H9 (cell line): ENCODE results near the gene TYW1. TPM values are rescaled to one million over a fixed set of nuclear protein-coding genes. Genes with fewer than 3 reads are reported as not detected.
"Not testable (repeated sequence)": the region's sequence is repeated elsewhere in the genome, so short reads cannot be mapped to it uniquely, and the experiment has no call there.

Experiments used
- DNase-seq: peaks from one replicate; pipeline ENCODE4 v3.0.0-alpha.2; 2017
- H2AFZ ChIP-seq: one replicate; pipeline ENCODE4 v1.6.1; 2013; ENCODE audit warnings: mild to moderate bottlenecking, low read length, control low read depth, moderate library complexity
- H2AK5ac ChIP-seq: 2 replicates; pipeline ENCODE4 v1.6.1; 2013; ENCODE audit warnings: low read length, control low read depth, mixed read lengths; ENCODE audit not compliant: insufficient read length
- H2BK120ac ChIP-seq: one replicate; pipeline ENCODE4 v1.6.1; 2013; ENCODE audit warnings: low read depth, mild to moderate bottlenecking, low read length, control low read depth, inconsistent platforms; ENCODE audit not compliant: poor library complexity, severe bottlenecking
- H2BK12ac ChIP-seq: 2 replicates; pipeline ENCODE4 v1.6.1; 2013; ENCODE audit warnings: low read length, control low read depth, mixed read lengths, low read depth; ENCODE audit not compliant: insufficient read length
- H2BK15ac ChIP-seq: 2 replicates; pipeline ENCODE4 v1.6.1; 2013; ENCODE audit warnings: low read depth, low read length, control low read depth
- H2BK20ac ChIP-seq: one replicate; pipeline ENCODE4 v1.6.1; 2013; ENCODE audit warnings: low read depth, mild to moderate bottlenecking, low read length, control low read depth, inconsistent platforms; ENCODE audit not compliant: poor library complexity, severe bottlenecking
- H2BK5ac ChIP-seq: 2 replicates; pipeline ENCODE4 v1.6.1; 2013; ENCODE audit warnings: low read length, control low read depth, mixed read lengths; ENCODE audit not compliant: insufficient read length
- H3K14ac ChIP-seq: 2 replicates; pipeline ENCODE4 v1.6.1; 2013; ENCODE audit warnings: low read length, control low read depth; ENCODE audit not compliant: insufficient read depth
- H3K18ac ChIP-seq: 2 replicates; pipeline ENCODE4 v1.6.1; 2013; ENCODE audit warnings: low read depth, mild to moderate bottlenecking, mixed read lengths, low read length, control low read depth; ENCODE audit not compliant: insufficient read length
- H3K23ac ChIP-seq: 2 replicates; pipeline ENCODE4 v1.6.1; 2013; ENCODE audit warnings: low read length, control low read depth, mixed read lengths, low read depth; ENCODE audit not compliant: insufficient read length
- H3K23me2 ChIP-seq: 2 replicates; pipeline ENCODE4 v1.6.1; 2013; ENCODE audit warnings: low read depth, mild to moderate bottlenecking, mixed read lengths, low read length, control low read depth; ENCODE audit not compliant: insufficient read length, poor library complexity, severe bottlenecking
- H3K27ac ChIP-seq: 2 replicates; pipeline ENCODE4 v1.5.1; 2013; ENCODE audit warnings: low read length, control low read depth, mixed read lengths, low read depth; ENCODE audit not compliant: insufficient read length
- H3K27me3 ChIP-seq: 2 replicates; pipeline ENCODE4 v1.6.1; 2013; ENCODE audit warnings: low read length, control low read depth, inconsistent platforms; ENCODE audit not compliant: insufficient read depth
- H3K4ac ChIP-seq: 2 replicates; pipeline ENCODE4 v1.6.1; 2013; ENCODE audit warnings: low read depth, mild to moderate bottlenecking, control low read depth, inconsistent platforms, low read length, moderate library complexity
- H3K4me1 ChIP-seq: 2 replicates; pipeline ENCODE4 v1.6.1; 2013; ENCODE audit warnings: low read length, control low read depth, inconsistent platforms; ENCODE audit not compliant: insufficient read depth
- H3K4me2 ChIP-seq: 2 replicates; pipeline ENCODE4 v1.6.1; 2013; ENCODE audit warnings: low read length, control low read depth, mixed read lengths; ENCODE audit not compliant: insufficient read length, insufficient read depth
- H3K56ac ChIP-seq: 2 replicates; pipeline ENCODE4 v1.6.1; 2013; ENCODE audit warnings: low read depth, mild to moderate bottlenecking, mixed read lengths, low read length, control low read depth; ENCODE audit not compliant: insufficient read length
- H3K79me1 ChIP-seq: 2 replicates; pipeline ENCODE4 v1.6.1; 2013; ENCODE audit warnings: low read depth, mild to moderate bottlenecking, moderate library complexity, low read length, control low read depth, inconsistent platforms; ENCODE audit not compliant: insufficient read depth, poor library complexity, severe bottlenecking
- H3K79me2 ChIP-seq: 2 replicates; pipeline ENCODE4 v1.6.1; 2013; ENCODE audit warnings: low read length, control low read depth, inconsistent platforms; ENCODE audit not compliant: insufficient read depth
- H3K9ac ChIP-seq: 2 replicates; pipeline ENCODE4 v1.6.1; 2013; ENCODE audit warnings: low read length, control low read depth, mixed read lengths; ENCODE audit not compliant: insufficient read length; ENCODE audit errors: extremely low read depth
- H3K9me3 ChIP-seq: one replicate; pipeline ENCODE4 v1.6.1; 2013; ENCODE audit warnings: low read depth, low read length, inconsistent platforms; ENCODE audit not compliant: control insufficient read depth
- H3T11ph ChIP-seq: one replicate; pipeline ENCODE4 v1.6.1; 2013; ENCODE audit warnings: mild to moderate bottlenecking, low read length, control low read depth, inconsistent platforms
- H4K20me1 ChIP-seq: one replicate; pipeline ENCODE4 v1.6.1; 2013; ENCODE audit not compliant: control insufficient read depth, insufficient read length, insufficient read depth
- H4K5ac ChIP-seq: 2 replicates; pipeline ENCODE4 v1.6.1; 2013; ENCODE audit warnings: low read depth, mild to moderate bottlenecking, mixed read lengths, low read length, control low read depth; ENCODE audit not compliant: insufficient read length
- H4K8ac ChIP-seq: replicated peaks from 2 replicates; pipeline ENCODE4 v1.6.1; 2013; ENCODE audit warnings: low read length, control low read depth, mixed read lengths, low read depth; ENCODE audit not compliant: insufficient read length
- H4K91ac ChIP-seq: 2 replicates; pipeline ENCODE4 v1.6.1; 2013; ENCODE audit warnings: low read depth, mild to moderate bottlenecking, moderate library complexity, mixed read lengths, low read length, control low read depth; ENCODE audit not compliant: insufficient read length
- H3K27ac Mint-ChIP-seq, 3 experiments: 2 replicates in 2 of 3; 3 replicates in 1 of 3; pipeline ENCODE4 v1.8.0; 2020 to 2021; ENCODE audit warnings: mixed read lengths in 3 of 3, mild to moderate bottlenecking in 1 of 3, moderate library complexity in 1 of 3
- H3K27me3 Mint-ChIP-seq: 2 replicates; pipeline ENCODE4 v1.8.0; 2021; ENCODE audit warnings: low read depth, mild to moderate bottlenecking, moderate library complexity, mixed read lengths
- H3K36me3 Mint-ChIP-seq, 3 experiments: 2 replicates in 2 of 3; 3 replicates in 1 of 3; pipeline ENCODE4 v1.8.0; 2020 to 2021; ENCODE audit warnings: low read depth in 3 of 3, mixed read lengths in 3 of 3; ENCODE audit not compliant: insufficient read depth in 1 of 3
- H3K4me1 Mint-ChIP-seq, 2 experiments: 2 replicates each; pipeline ENCODE4 v1.8.0; 2020; ENCODE audit warnings: mixed read lengths in 2 of 2
- H3K4me3 Mint-ChIP-seq, 2 experiments: 2 replicates in 1 of 2; 3 replicates in 1 of 2; pipeline ENCODE4 v1.8.0; 2020 to 2021; ENCODE audit warnings: mild to moderate bottlenecking in 2 of 2, mixed read lengths in 2 of 2, moderate library complexity in 1 of 2
- H3K9me3 Mint-ChIP-seq, 2 experiments: 2 replicates in 1 of 2; 3 replicates in 1 of 2; pipeline ENCODE4 v1.8.0; 2020; ENCODE audit warnings: mild to moderate bottlenecking in 2 of 2, mixed read lengths in 2 of 2, moderate library complexity in 1 of 2
- WGBS: extraction: QIAGEN DNeasy Blood & Tissue Kit; methylation state at CpG from one replicate; pipeline ENCODE4 v1.1.7; 2013; ENCODE audit warnings: missing lambda C conversion rate, low lambda C conversion rate, mixed read lengths; ENCODE audit not compliant: insufficient read length; ENCODE audit errors: extremely low coverage; 5-methylcytosine and 5-hydroxymethylcytosine counted together
- total RNA-seq: library from RNA; stranded (reverse); gene quantifications from 2 replicates; pipeline ENCODE4 v1.2.1, GENCODE V29; 2021
- TF ChIP-seq, protein P1 (sequence below): fragments of 200-600 bp; sonication (generic); conservative IDR thresholded peaks from 3 replicates; pipeline ENCODE4 v1.8.0; 2021; ENCODE audit warnings: antibody characterized with exemption, mild to moderate bottlenecking

TYW1 gene
- total RNA-seq, 1 experiment from 2014 or later: 22.3 TPM

DNA sequence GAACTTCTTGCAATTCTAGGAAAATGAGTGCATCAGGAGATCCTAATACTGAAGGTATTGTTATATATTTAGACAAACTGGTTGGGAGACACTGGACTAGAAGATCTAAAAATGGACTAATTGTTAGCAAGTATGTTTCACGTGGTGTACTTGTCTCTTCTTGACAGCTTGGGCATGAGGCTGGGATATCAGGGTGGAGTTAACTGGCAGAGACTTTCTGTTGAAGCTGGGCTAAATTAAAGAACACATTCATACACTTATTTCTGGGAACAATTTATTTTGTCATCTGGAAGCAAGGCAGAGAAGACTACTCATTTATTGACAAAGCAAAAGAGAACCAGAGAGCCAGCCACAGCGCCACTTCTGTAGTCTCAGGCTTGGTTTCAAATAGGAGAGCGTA lies 25.9 kb downstream of the TYW1 start:
- Histone ChIP-seq H4K5ac (no peak overlapping the region), H3K23ac (no peak overlapping the region), H3K9me3 (no peaks in the 10 kb centered on the region), H3K4me2 (no peak overlapping the region), H3K27me3 (no peaks in the 10 kb centered on the region), H4K8ac (no peak overlapping the region), H3K9ac (no peak overlapping the region), H4K20me1 (no peaks in the 10 kb centered on the region), H2BK5ac (no peak overlapping the region), H3K56ac (no peak overlapping the region), H3K79me2 (no peaks in the 10 kb centered on the region), H2BK120ac (no peak overlapping the region), H3K4ac (no peak overlapping the region), H3K18ac (no peak overlapping the region), H2BK12ac (no peak overlapping the region), H3K79me1 (no peaks in the 10 kb centered on the region), H3K27ac (no peak overlapping the region), H3T11ph (no peak overlapping the region), H2AK5ac (no peak overlapping the region), H2AFZ (no peak overlapping the region), H2BK15ac (no peak overlapping the region), H4K91ac (no peak overlapping the region), H3K14ac (no peak overlapping the region), H3K4me1 (no peaks in the 10 kb centered on the region), H3K23me2 (no peaks in the 10 kb centered on the region), H2BK20ac (no peak overlapping the region)
- WGBS: no CpG with 5 or more reads among the region's 3 CpGs
- H3K4me1 Mint-ChIP-seq: no peaks in the 10 kb centered on the region
- peaks cover 16 to 63% (median 47%) of the 10 kb centered on the region in 3 experiments; a peak in 6 of 7 replicates for H3K36me3 Mint-ChIP-seq
- no peak overlapping the region for H3K4me3 Mint-ChIP-seq
- DNase-seq: no peak
- TF ChIP-seq, protein P1, sequence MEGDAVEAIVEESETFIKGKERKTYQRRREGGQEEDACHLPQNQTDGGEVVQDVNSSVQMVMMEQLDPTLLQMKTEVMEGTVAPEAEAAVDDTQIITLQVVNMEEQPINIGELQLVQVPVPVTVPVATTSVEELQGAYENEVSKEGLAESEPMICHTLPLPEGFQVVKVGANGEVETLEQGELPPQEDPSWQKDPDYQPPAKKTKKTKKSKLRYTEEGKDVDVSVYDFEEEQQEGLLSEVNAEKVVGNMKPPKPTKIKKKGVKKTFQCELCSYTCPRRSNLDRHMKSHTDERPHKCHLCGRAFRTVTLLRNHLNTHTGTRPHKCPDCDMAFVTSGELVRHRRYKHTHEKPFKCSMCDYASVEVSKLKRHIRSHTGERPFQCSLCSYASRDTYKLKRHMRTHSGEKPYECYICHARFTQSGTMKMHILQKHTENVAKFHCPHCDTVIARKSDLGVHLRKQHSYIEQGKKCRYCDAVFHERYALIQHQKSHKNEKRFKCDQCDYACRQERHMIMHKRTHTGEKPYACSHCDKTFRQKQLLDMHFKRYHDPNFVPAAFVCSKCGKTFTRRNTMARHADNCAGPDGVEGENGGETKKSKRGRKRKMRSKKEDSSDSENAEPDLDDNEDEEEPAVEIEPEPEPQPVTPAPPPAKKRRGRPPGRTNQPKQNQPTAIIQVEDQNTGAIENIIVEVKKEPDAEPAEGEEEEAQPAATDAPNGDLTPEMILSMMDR: no peak
- no peak overlapping the region for H3K27ac Mint-ChIP-seq
- no peaks in the 10 kb centered on the region for H3K27me3 Mint-ChIP-seq
- no peaks in the 10 kb centered on the region for H3K9me3 Mint-ChIP-seq

DNA sequence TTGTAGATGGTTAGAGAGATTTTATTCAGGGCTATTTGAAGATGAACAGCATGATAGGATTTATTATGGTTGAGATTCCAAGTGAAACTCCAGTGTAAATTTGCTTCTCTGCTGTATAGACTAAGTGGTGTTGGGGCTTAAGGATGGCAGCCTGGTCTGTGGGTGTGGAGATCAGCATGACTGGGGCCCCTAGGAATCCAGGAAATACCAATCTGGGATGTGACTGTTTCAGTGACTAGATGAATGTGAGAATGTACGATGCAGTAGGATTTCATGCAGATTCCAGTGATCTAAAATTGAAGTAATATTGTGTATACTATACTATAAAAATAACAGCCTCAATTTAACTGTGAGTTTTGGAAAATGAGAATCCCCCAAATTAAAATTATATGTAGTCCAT lies 28.8 kb downstream of the TYW1 start:
- not testable (repeated sequence) for H3K4me1 Mint-ChIP-seq, H2AFZ ChIP-seq, H3K4me1 ChIP-seq, H3K79me1 ChIP-seq, H3K27me3 Mint-ChIP-seq, H3K27ac ChIP-seq, H3K9ac ChIP-seq, H3T11ph ChIP-seq, H3K23me2 ChIP-seq, H2BK20ac ChIP-seq, H3K9me3 ChIP-seq, H3K4me3 Mint-ChIP-seq, H2BK15ac ChIP-seq, H3K23ac ChIP-seq, DNase-seq, H3K27ac Mint-ChIP-seq, H4K5ac ChIP-seq, H3K79me2 ChIP-seq, H4K91ac ChIP-seq, H3K18ac ChIP-seq, H3K27me3 ChIP-seq, H4K20me1 ChIP-seq, H4K8ac ChIP-seq, H3K56ac ChIP-seq, H2BK5ac ChIP-seq, H3K4ac ChIP-seq, H2BK12ac ChIP-seq, H2AK5ac ChIP-seq, H3K4me2 ChIP-seq, H2BK120ac ChIP-seq, H3K14ac ChIP-seq
- Mint-ChIP-seq H3K36me3 (peaks cover 21 to 57% (median 38%) of the 10 kb centered on the region in 3 experiments), H3K9me3 (peaks cover 9 to 12% of the 10 kb centered on the region in 2 experiments; a peak in 4 of 5 replicates)
- WGBS: no CpG with 5 or more reads among the region's 1 CpG
